Measurements from ENCODE around the gene PAGR1.

DNA sequence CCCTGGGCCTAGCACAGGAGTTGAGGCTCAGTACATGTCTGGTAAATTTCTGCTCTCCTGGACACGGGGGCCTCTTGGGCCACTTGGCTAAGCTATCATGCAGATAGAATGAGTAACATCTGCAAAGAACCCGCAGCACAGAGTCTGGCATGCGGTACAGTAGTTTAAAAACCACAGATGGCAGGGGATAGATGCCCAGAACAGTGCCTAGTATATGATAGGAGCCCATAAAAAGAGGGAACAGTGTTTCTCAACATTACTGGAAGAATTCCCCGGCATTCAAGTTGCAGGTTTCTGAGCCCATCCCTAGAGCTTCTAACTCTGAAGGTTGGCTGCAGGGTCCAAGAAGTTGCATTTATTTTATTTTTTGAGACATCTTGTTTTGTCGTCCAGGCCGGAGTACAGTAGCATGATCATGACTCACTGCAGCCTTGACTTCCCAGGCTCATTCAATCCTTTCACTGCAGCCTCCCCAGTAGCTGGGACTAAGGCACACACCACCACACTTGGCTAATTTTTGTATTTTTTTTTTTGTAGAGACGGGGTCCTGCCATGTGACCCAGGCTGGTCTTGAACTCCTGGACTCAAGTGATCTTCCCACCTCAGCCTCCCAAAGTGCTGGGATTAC lies 41.3 kb downstream of the PAGR1 start:
- TF ChIP-seq GATA2 (IDR thresholded peaks at IDR 0.05; ENCODE audit: low read depth, low read length) (no peak), GATA3 (IDR thresholded peaks at IDR 0.05; ENCODE audit: low read depth, low read length) (no peak)

Data from SH-SY5Y (cell line).